HEK293T (cell line): ENCODE data around the gene TAF5L.

ENCODE experiments used
- CTCF ChIA-PET: fragments of 350-600 bp; formaldehyde crosslinking; extraction: SDS; loops from one replicate; lab custom pipeline; 2021; ENCODE audit warnings: antibody characterized with exemption, inconsistent platforms; lab: Yijun Ruan, JAX
- POLR2A ChIA-PET: fragments of 350-600 bp; formaldehyde crosslinking; extraction: SDS; loops from one replicate; lab custom pipeline; 2020; ENCODE audit warnings: antibody characterized with exemption, inconsistent platforms; lab: Yijun Ruan, JAX
- DNase-seq: peaks from one replicate; pipeline ENCODE4 v3.0.0; 2012; ENCODE audit warnings: mixed read lengths; ENCODE audit errors: extremely low spot score
- ARNT ChIP-seq: fragments of 450-650 bp; IDR thresholded peaks from 2 replicates; pipeline ENCODE4 v1.6.1; 2017; ENCODE audit warnings: mild to moderate bottlenecking
- BHLHE40 ChIP-seq: fragments of 450-650 bp; IDR thresholded peaks from 2 replicates; pipeline ENCODE4 v1.6.1; 2016; ENCODE audit warnings: mild to moderate bottlenecking, moderate library complexity, borderline replicate concordance
- CTBP1 ChIP-seq: fragments of 450-650 bp; IDR thresholded peaks from 2 replicates; pipeline ENCODE4 v1.6.1; 2016; ENCODE audit warnings: borderline replicate concordance
- ELF4 ChIP-seq: fragments of 450-650 bp; IDR thresholded peaks from 2 replicates; pipeline ENCODE4 v1.6.1; 2017; ENCODE audit warnings: antibody characterized with exemption
- FOXA1 ChIP-seq: fragments of 450-650 bp; IDR thresholded peaks from 2 replicates; pipeline ENCODE4 v1.6.1; 2016; ENCODE audit warnings: mild to moderate bottlenecking
- FOXK2 ChIP-seq: fragments of 450-650 bp; IDR thresholded peaks from 2 replicates; pipeline ENCODE4 v1.6.1; 2016; ENCODE audit warnings: mild to moderate bottlenecking
- FOXM1 ChIP-seq: fragments of 450-650 bp; IDR thresholded peaks from 2 replicates; pipeline ENCODE4 v1.6.1; 2017; ENCODE audit warnings: mild to moderate bottlenecking, borderline replicate concordance
- HDGF ChIP-seq: fragments of 450-650 bp; IDR thresholded peaks from 2 replicates; pipeline ENCODE4 v1.6.1; 2017; ENCODE audit warnings: antibody characterized with exemption, borderline replicate concordance
- L3MBTL2 ChIP-seq: fragments of 450-650 bp; conservative IDR thresholded peaks from 2 replicates; pipeline ENCODE4 v1.6.1; 2016; ENCODE audit warnings: mild to moderate bottlenecking
- LEF1 ChIP-seq: fragments of 450-650 bp; IDR thresholded peaks from 2 replicates; pipeline ENCODE4 v1.6.1; 2017; ENCODE audit warnings: mild to moderate bottlenecking, borderline replicate concordance
- NFRKB ChIP-seq: fragments of 450-650 bp; IDR thresholded peaks from 2 replicates; pipeline ENCODE4 v1.6.1; 2016; ENCODE audit warnings: mild to moderate bottlenecking, moderate library complexity
- PKNOX1 ChIP-seq: fragments of 450-650 bp; IDR thresholded peaks from 2 replicates; pipeline ENCODE4 v1.6.1; 2016
- SP1 ChIP-seq: fragments of 450-650 bp; IDR thresholded peaks from 2 replicates; pipeline ENCODE4 v1.6.1; 2017
- SUZ12 ChIP-seq: fragments of 450-650 bp; IDR thresholded peaks from 2 replicates; pipeline ENCODE4 v1.6.1; 2016; ENCODE audit warnings: mild to moderate bottlenecking
- TARDBP ChIP-seq: fragments of 450-650 bp; IDR thresholded peaks from 2 replicates; pipeline ENCODE4 v1.6.1; 2016
- ZNF384 ChIP-seq: fragments of 450-650 bp; IDR thresholded peaks from 2 replicates; pipeline ENCODE4 v1.6.1; 2016

Gene TAF5L

DNA sequence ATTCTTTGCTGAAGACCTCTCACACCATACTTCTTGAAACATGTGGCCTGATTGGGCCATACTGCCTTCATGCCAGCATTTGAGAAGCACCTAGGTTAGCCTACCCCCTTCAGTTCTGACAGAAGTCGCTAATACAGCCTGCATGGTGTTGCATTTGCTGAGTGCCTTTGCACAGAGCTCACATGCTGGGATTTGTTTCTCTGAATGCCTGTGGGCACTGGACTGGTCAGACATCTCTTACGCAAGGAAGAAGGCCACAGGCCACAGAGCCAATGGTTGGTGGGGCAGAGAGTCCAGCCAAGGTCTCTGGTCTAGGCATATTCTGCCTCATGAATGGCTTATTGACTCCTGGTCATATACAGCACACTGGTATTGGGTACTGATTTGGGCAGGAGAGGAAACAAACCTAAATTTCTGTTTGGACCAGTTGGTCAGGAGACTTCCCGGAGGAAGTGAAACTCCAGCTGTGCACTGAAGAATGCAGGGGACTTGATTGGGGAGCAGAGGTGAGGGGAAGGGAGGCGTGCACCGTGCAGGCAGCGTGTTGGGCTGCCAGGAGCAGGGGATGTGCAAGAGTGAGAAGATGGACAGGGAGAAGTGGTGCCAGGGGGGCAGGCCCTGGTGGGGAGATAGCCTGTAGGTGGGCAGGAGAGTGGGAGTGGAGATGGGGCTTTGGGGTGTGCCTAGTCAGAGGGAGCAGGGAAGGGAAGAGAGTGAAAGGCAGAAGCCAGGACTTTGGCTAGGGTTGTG lies 18.2 kb upstream of the TAF5L start:
- no peak for TF ChIP-seq L3MBTL2
- no peak for TF ChIP-seq HDGF
- TF ChIP-seq LEF1, result no peak
- no peak for TF ChIP-seq SUZ12
- TF ChIP-seq ELF4, result no peak
- TF ChIP-seq FOXA1, result no peak
- TF ChIP-seq SP1, result no peak
- TF ChIP-seq BHLHE40, result no peak
- ChIA-PET CTCF (no interaction called here), POLR2A (no interaction called here)
- DNase-seq, result no peak

GRCh38 chr1:229642970-229643369 lies 17.0 kb upstream of the TAF5L start:
- TF ChIP-seq LEF1, result no peak
- TF ChIP-seq SP1, result no peak
- TF ChIP-seq ZNF384, result no peak
- no peak for TF ChIP-seq CTBP1
- TF ChIP-seq SUZ12, result no peak
- TF ChIP-seq ELF4, result no peak
- TF ChIP-seq TARDBP, result no peak
- no peak for TF ChIP-seq FOXA1
- ChIA-PET CTCF (interaction anchor here (0.7 kb wide), 1 partner anchor 563 kb away, joined by 3 read pairs; no protein-coding TSS in a partner anchor), POLR2A (no interaction called here)
- DNase-seq, result no peak

DNA sequence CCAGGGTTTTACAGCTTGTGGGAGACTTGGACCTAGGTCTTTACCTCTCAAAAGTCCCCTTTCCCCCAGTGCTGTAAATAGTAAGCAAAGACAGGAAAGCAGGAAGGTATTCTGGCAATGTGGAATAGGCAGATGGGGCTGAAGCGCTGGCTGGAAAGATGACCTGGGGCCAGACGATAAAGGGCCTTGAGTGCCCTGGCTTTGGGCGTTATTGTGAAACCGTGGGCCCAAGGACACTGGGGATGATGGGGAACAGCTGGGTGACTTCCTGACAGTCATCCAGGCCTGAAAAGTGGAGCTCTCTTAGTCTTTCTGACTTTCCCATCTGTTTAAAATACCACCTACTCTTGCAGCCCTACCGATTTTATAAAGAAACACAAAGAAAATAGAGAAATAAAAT lies 16.5 kb upstream of the TAF5L start:
- TF ChIP-seq FOXA1, result no peak
- no peak for TF ChIP-seq ZNF384
- TF ChIP-seq SP1, result no peak
- TF ChIP-seq PKNOX1, result no peak
- no peak for TF ChIP-seq FOXM1
- no peak for TF ChIP-seq FOXK2
- no peak for TF ChIP-seq CTBP1
- TF ChIP-seq BHLHE40, result no peak
- no peak for TF ChIP-seq NFRKB
- no peak for TF ChIP-seq LEF1
- TF ChIP-seq TARDBP, result no peak
- ChIA-PET CTCF (no interaction called here), POLR2A (no interaction called here)
- DNase-seq, result no peak

DNA sequence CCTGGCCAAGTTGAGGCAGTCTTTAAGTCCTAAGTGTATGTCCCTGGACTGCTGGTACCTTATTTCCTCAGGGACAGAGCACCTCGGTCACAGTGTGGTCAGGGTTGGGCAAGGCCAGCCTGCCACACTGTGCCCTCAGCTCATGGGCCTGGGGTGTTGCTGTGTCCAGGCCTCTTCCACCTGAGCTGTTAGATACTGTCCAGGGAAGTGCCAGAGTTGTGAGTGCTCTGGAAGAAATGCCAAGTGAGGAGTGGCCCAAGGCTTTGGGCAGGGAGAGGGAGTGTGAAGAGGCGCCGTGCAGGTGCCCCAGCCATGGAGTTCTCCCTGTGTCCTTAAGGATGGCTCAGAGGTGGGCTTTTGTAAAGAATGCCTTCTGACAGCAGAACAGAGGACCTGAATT lies 15.4 kb upstream of the TAF5L start:
- CTCF ChIA-PET, result interaction anchor here (0.6 kb wide), 1 partner anchor 10 kb away, joined by 6 read pairs; no protein-coding TSS in a partner anchor
- DNase-seq, result no peak
- TF ChIP-seq ELF4 (no peak), TARDBP (no peak), NFRKB (no peak), L3MBTL2 (no peak), FOXM1 (no peak), LEF1 (no peak), ZNF384 (no peak), FOXK2 (no peak), BHLHE40 (no peak), FOXA1 (no peak), SP1 (no peak), HDGF (no peak), SUZ12 (no peak), CTBP1 (no peak), PKNOX1 (no peak), ARNT (no peak)
- POLR2A ChIA-PET, result no interaction called here

GRCh38 chr1:229640455-229640854 lies 14.5 kb upstream of the TAF5L start:
- POLR2A ChIA-PET, result no interaction called here
- no peak for DNase-seq
- CTCF ChIA-PET, result interaction anchor here (0.6 kb wide), 1 partner anchor 10 kb away, joined by 6 read pairs; no protein-coding TSS in a partner anchor

More at GRCh38 chr1:229640455-229640854, 14.5 kb upstream of the TAF5L start:
- TF ChIP-seq L3MBTL2 (no peak), PKNOX1 (no peak), FOXA1 (no peak), LEF1 (no peak), FOXM1 (no peak), NFRKB (no peak), HDGF (no peak), TARDBP (no peak), SP1 (no peak), BHLHE40 (no peak), ZNF384 (no peak)
